ENCODE measurements around the gene TEX2. TPM values are rescaled to one million over a fixed set of nuclear protein-coding genes. Genes with fewer than 3 reads are reported as not detected.

Gene TEX2
- total and polyA plus RNA-seq, 2 donors (not counting 1 experiment from before 2014, with no cell fraction given), result 4.0 to 7.6 TPM

- H3K4me1 Mint-ChIP-seq, result no peaks in the 10 kb centered on the region
- WGBS (ENCODE audit: insufficient coverage), result 100% methylated on average over 1 of the region's 2 CpGs
Measured at GRCh38 chr17:64205804-64206203, 57.3 kb downstream of the TEX2 start.

GRCh38 chr17:64203630-64204029, 59.4 kb downstream of the TEX2 start:
- no peak for TF ChIP-seq EZH2 (IDR thresholded peaks at IDR 0.05; ENCODE audit: borderline replicate concordance, insufficient read depth, low read depth, low read length, poor library complexity, severe bottlenecking)
- WGBS (ENCODE audit: insufficient coverage), result no CpG with 5 or more reads among the region's 4 CpGs

More at GRCh38 chr17:64205804-64206203, 57.3 kb downstream of the TEX2 start:
- ChIA-PET POLR2A (no interaction called here), CTCF (interaction anchor here (0.7 kb wide), 2 partner anchors 14 to 622 kb away, joined by 3 to 6 read pairs; no protein-coding TSS in a partner anchor)
- TF ChIP-seq CTCF (IDR thresholded peaks at IDR 0.05) (no peak), EZH2 (IDR thresholded peaks at IDR 0.05; ENCODE audit: borderline replicate concordance, insufficient read depth, low read depth, low read length, poor library complexity, severe bottlenecking) (no peak)
- H3K9me3 Mint-ChIP-seq (ENCODE audit: insufficient read depth), result no peaks in the 10 kb centered on the region
- no peak overlapping the region for H2AFZ ChIP-seq (ENCODE audit: insufficient read depth, low read depth, low read length, poor library complexity, severe bottlenecking)
- H3K36me3 ChIP-seq (replicated peaks in 1 of 2; ENCODE audit: control extremely low read depth in 1 of 2, control insufficient read depth in 1 of 2, extremely low read depth in 1 of 2, insufficient read depth in 2 of 2, low read length in 1 of 2), result peaks cover 0 to 2% of the 10 kb centered on the region in 2 experiments
- no peak overlapping the region for H3K27ac ChIP-seq (ENCODE audit: low read length in 2 of 2)
- H3K9ac ChIP-seq (ENCODE audit: low read length), result no peak overlapping the region
- no peaks in the 10 kb centered on the region for H3K27me3 ChIP-seq (replicated peaks in 1 of 4; ENCODE audit: control extremely low read depth in 1 of 4, control insufficient read depth in 3 of 4, insufficient read depth in 4 of 4, low read length in 3 of 4)
- H3K27me3 Mint-ChIP-seq, result no peaks in the 10 kb centered on the region
- H3K4me3 ChIP-seq (ENCODE audit: control extremely low read depth in 1 of 5, extremely low read depth in 1 of 5, insufficient read depth in 1 of 5, low read depth in 2 of 5, low read length in 4 of 5), result no peak overlapping the region
- intact Hi-C loops (cut with micrococcal nuclease), result no loop called here
- H3K9me3 ChIP-seq (ENCODE audit: control extremely low read depth in 1 of 3, control insufficient read depth in 2 of 3, insufficient read depth in 1 of 3, low read length in 2 of 3), result no peaks in the 10 kb centered on the region
- H3K79me2 ChIP-seq (ENCODE audit: control insufficient read depth, insufficient read depth, low read length), result peaks cover 8% of the 10 kb centered on the region
- DNase-seq, result no peak
- no peaks in the 10 kb centered on the region for H3K4me1 ChIP-seq (ENCODE audit: control insufficient read depth in 2 of 2, insufficient read depth in 2 of 2, low read length in 2 of 2)
- no peaks in the 10 kb centered on the region for H4K20me1 ChIP-seq (ENCODE audit: control insufficient read depth, insufficient read depth, low read length, poor library complexity, severe bottlenecking)
- no peak overlapping the region for H3K27ac Mint-ChIP-seq
- no peak for ATAC-seq (ENCODE audit: low read depth)
- no peak overlapping the region for H3K4me2 ChIP-seq (replicated peaks; ENCODE audit: low read depth, low read length, poor library complexity, severe bottlenecking)
- H3K4me3 Mint-ChIP-seq, result no peak overlapping the region

More at GRCh38 chr17:64203630-64204029, 59.4 kb downstream of the TEX2 start:
- H3K4me1 Mint-ChIP-seq, result no peaks in the 10 kb centered on the region
- no peak overlapping the region for H3K27ac Mint-ChIP-seq
- H3K9me3 Mint-ChIP-seq (ENCODE audit: insufficient read depth), result no peaks in the 10 kb centered on the region
- no peaks in the 10 kb centered on the region for H3K27me3 Mint-ChIP-seq
- Histone ChIP-seq H3K79me2 (ENCODE audit: control insufficient read depth, insufficient read depth, low read length) (peaks cover 8% of the 10 kb centered on the region), H3K27me3 (replicated peaks in 1 of 4; ENCODE audit: control extremely low read depth in 1 of 4, control insufficient read depth in 3 of 4, insufficient read depth in 4 of 4, low read length in 3 of 4) (no peaks in the 10 kb centered on the region), H2AFZ (ENCODE audit: insufficient read depth, low read depth, low read length, poor library complexity, severe bottlenecking) (no peak overlapping the region), H3K36me3 (replicated peaks in 1 of 2; ENCODE audit: control extremely low read depth in 1 of 2, control insufficient read depth in 1 of 2, extremely low read depth in 1 of 2, insufficient read depth in 2 of 2, low read length in 1 of 2) (no peaks in the 10 kb centered on the region), H3K4me2 (replicated peaks; ENCODE audit: low read depth, low read length, poor library complexity, severe bottlenecking) (no peak overlapping the region), H3K4me1 (ENCODE audit: control insufficient read depth in 2 of 2, insufficient read depth in 2 of 2, low read length in 2 of 2) (no peaks in the 10 kb centered on the region), H3K9ac (ENCODE audit: low read length) (no peak overlapping the region), H3K27ac (ENCODE audit: low read length in 2 of 2) (no peak overlapping the region), H4K20me1 (ENCODE audit: control insufficient read depth, insufficient read depth, low read length, poor library complexity, severe bottlenecking) (no peaks in the 10 kb centered on the region), H3K4me3 (ENCODE audit: control extremely low read depth in 1 of 5, extremely low read depth in 1 of 5, insufficient read depth in 1 of 5, low read depth in 2 of 5, low read length in 4 of 5) (no peak overlapping the region), H3K9me3 (ENCODE audit: control extremely low read depth in 1 of 3, control insufficient read depth in 2 of 3, insufficient read depth in 1 of 3, low read length in 2 of 3) (no peaks in the 10 kb centered on the region)
- POLR2A ChIA-PET, result no interaction called here
- no peak overlapping the region for H3K4me3 Mint-ChIP-seq
- intact Hi-C loops (cut with micrococcal nuclease), result no loop called here
- CTCF ChIA-PET, result no interaction called here
- no peak for ATAC-seq (ENCODE audit: low read depth)
- DNase-seq, result no peak
